ENCODE data around the gene ESPNL.

GRCh38 chr2:238151205-238151604 is 51.1 kb downstream of the ESPNL start:
- TF ChIP-seq, protein P1, sequence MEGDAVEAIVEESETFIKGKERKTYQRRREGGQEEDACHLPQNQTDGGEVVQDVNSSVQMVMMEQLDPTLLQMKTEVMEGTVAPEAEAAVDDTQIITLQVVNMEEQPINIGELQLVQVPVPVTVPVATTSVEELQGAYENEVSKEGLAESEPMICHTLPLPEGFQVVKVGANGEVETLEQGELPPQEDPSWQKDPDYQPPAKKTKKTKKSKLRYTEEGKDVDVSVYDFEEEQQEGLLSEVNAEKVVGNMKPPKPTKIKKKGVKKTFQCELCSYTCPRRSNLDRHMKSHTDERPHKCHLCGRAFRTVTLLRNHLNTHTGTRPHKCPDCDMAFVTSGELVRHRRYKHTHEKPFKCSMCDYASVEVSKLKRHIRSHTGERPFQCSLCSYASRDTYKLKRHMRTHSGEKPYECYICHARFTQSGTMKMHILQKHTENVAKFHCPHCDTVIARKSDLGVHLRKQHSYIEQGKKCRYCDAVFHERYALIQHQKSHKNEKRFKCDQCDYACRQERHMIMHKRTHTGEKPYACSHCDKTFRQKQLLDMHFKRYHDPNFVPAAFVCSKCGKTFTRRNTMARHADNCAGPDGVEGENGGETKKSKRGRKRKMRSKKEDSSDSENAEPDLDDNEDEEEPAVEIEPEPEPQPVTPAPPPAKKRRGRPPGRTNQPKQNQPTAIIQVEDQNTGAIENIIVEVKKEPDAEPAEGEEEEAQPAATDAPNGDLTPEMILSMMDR (conservative IDR thresholded peaks at IDR 0.05; ENCODE audit: low read length) = no peak
- TF ChIP-seq EZH2phosphoT487 (IDR thresholded peaks at IDR 0.05; ENCODE audit: borderline replicate concordance) = no peak
